BLaER1 treated with 17β-estradiol and CSF1 and Interleukin-3, amounts not matched to agents 10 nM and 100 nM (cell line): ENCODE measurements around the gene HIRA.
A peak's percentile ranks its signal among the peaks of the same experiment; 100 is the strongest.
"Not testable (repeated sequence)": the region's sequence is repeated elsewhere in the genome, so short reads cannot be mapped to it uniquely, and the experiment has no call there.

ENCODE experiments used
- H3K27ac ChIP-seq, 11 experiments: shearing (Covaris generic); formaldehyde crosslinking; 2 replicates each; pipeline ENCODE4 v1.8.1; 2022
- H3K27me3 ChIP-seq, 11 experiments: shearing (Covaris generic); formaldehyde crosslinking; 2 replicates each; pipeline ENCODE4 v1.8.1; 2022
- H3K36me3 ChIP-seq, 11 experiments: shearing (Covaris generic); formaldehyde crosslinking; 2 replicates each; pipeline ENCODE4 v1.8.1; 2022
- H3K4me1 ChIP-seq, 10 experiments: shearing (Covaris generic); formaldehyde crosslinking; 2 replicates each; pipeline ENCODE4 v1.8.1; 2022
- H3K4me2 ChIP-seq, 11 experiments: shearing (Covaris generic); formaldehyde crosslinking; 2 replicates each; pipeline ENCODE4 v1.8.1; 2022
- H3K4me3 ChIP-seq, 10 experiments: shearing (Covaris generic); formaldehyde crosslinking; 2 replicates each; pipeline ENCODE4 v1.8.1; 2022
- H3K9ac ChIP-seq, 11 experiments: shearing (Covaris generic); formaldehyde crosslinking; 2 replicates each; pipeline ENCODE4 v1.8.1; 2022
- H3K9me3 ChIP-seq, 11 experiments: shearing (Covaris generic); formaldehyde crosslinking; replicated peaks in 1 of 11; 2 replicates each; pipeline ENCODE4 v1.8.1; 2022
- H4K20me1 ChIP-seq, 11 experiments: shearing (Covaris generic); formaldehyde crosslinking; 2 replicates each; pipeline ENCODE4 v1.8.1; 2022
- Cebpa-rat ChIP-seq, 11 experiments: shearing (Covaris generic); IDR thresholded peaks; 2 replicates each; pipeline ENCODE4 v1.8.1; 2022

The HIRA gene

DNA sequence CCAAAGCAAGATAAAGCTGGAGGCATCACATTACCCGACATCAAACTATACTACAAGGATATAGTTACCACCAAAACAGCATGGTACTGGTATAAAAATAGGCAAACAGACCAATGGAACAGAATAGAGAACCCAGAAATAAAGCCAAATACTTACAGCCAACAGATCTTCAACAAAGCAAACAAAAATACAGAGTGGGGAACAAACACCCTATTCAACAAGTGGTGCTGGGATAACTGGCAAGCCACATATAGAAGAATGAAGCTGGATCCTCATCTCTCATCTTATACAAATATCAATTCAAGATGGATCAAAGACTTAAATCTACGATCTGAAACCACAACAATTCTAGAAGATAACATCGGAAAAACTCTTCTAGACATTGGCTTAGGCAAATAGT lies 90.0 kb downstream of the HIRA start:
- TF ChIP-seq Cebpa-rat (IDR thresholded peaks at IDR 0.05): no peak
- Histone ChIP-seq H3K36me3 (peaks cover 98 to 100% (median 100%) of the 10 kb centered on the region in 11 experiments), H3K4me1 (peaks cover 0 to 8% (median 0%) of the 10 kb centered on the region in 10 experiments; a peak in 3 of 20 replicates), H3K4me2 (no peak overlapping the region), H3K27ac (no peak overlapping the region), H3K9me3 (peaks cover 51 to 79% (median 70%) of the 10 kb centered on the region in 11 experiments), H3K9ac (no peak overlapping the region), H3K4me3 (no peak overlapping the region), H3K27me3 (no peaks in the 10 kb centered on the region), H4K20me1 (peaks cover 0 to 2% (median 0%) of the 10 kb centered on the region in 11 experiments; a peak in 1 of 22 replicates)

DNA sequence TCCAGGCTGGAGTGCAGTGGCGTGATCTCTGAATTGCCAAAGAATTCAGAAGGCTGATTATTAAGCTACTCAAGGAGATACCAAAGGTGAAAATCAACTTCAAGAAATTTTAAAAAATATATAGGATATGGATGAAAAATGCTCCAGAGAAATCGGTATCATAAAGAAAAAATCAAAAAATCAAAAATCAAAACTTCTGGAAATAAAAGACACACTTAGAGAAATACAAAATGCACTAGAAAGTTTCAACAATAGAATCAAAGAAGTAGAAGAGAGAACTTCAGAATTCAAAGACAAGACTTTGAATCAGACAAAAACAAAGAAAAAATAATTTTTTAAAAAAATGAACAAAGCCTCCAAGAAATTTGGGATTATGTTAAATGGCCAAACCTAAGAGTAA lies 94.4 kb downstream of the HIRA start:
- 0 out of 20 replicates have a peak overlapping the region, but pooled peaks of 1 of the 10 experiments have one; percentile 10 for H3K4me3 ChIP-seq
- H3K36me3 ChIP-seq: peaks cover 99 to 100% (median 100%) of the 10 kb centered on the region in 11 experiments
- no peak overlapping the region for H3K4me2 ChIP-seq
- H3K9me3 ChIP-seq: peaks cover 84 to 95% (median 91%) of the 10 kb centered on the region in 11 experiments
- no peak overlapping the region for H3K27ac ChIP-seq
- H3K9ac ChIP-seq: no peak overlapping the region
- no peaks in the 10 kb centered on the region for H3K4me1 ChIP-seq
- TF ChIP-seq Cebpa-rat (IDR thresholded peaks at IDR 0.05): no peak
- no peaks in the 10 kb centered on the region for H3K27me3 ChIP-seq
- H4K20me1 ChIP-seq: no peaks in the 10 kb centered on the region

DNA sequence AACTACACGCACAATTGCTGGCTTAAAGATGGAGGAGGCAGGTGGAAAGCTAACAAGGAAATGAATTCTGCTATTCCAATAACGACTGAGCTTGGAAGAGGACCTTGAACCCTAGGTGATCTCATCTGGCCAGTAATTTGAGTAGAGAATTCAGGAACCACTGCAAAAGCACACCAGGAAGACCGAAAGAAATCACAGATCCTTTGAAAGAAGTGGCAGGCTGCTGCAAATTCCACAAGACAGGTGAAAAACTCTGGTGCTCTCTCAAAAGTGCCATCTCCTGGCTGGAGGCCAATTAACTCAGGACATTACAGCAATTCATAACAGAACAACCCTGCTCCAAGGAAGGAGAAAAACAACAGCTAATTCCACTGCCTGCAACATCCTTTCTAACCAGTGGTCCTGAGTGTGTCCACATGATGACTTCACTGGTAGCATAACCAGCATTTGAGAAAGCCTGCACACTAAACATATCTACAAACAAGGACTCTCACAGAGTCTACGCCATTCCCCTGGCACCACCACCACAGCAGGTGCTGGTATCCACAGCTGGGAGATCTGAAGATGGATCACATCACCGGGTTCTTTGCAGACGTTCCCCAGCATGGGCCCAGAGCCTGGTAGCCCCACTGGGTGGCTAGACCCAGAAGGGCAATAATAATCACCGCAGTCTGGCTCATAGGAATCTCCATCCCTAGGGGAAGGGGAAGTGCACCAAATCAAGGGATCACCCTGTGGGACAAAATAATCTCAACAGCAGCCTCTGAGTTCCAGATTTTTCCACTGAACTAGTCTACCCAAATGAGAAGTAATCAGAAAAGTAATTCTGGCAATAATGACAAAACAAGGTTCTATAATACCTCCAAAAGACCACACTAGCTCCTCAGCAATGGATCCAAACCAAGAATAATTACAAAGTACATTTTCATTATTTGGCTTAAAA lies 95.1 kb downstream of the HIRA start:
- Histone ChIP-seq H3K4me3 (peak overlapping the region in 6 of 10 experiments; percentile 9 to 46 (median 12); a peak in 5 of 20 replicates), H3K9ac (no peak overlapping the region), H3K27ac (no peak overlapping the region), H4K20me1 (no peaks in the 10 kb centered on the region), H3K9me3 (peaks cover 82 to 98% (median 89%) of the 10 kb centered on the region in 11 experiments), H3K27me3 (no peaks in the 10 kb centered on the region), H3K36me3 (peaks cover 99 to 100% (median 100%) of the 10 kb centered on the region in 11 experiments), H3K4me1 (no peaks in the 10 kb centered on the region), H3K4me2 (no peak overlapping the region)
- no peak for TF ChIP-seq Cebpa-rat (IDR thresholded peaks at IDR 0.05)

DNA sequence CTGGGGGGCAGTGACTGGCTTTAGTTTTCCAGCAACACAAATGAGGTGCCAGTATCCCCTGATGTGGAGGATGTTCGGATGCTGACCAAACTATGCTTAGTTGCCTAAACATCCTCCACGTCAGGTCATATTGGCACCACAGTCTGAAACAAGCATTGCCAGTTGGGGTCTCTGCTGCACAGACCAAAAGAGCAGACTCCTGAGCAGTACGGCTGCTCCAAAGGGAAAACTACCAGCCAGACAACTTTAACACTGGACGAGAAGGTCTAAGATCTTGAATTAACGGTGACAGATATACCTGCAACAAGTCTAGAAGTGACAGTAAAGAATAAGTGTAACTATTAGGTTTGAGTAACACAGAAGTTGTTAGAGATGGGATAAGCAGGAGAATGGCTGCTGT lies 99.6 kb downstream of the HIRA start:
- Histone ChIP-seq H3K4me1 (no peaks in the 10 kb centered on the region), H3K9me3 (peaks cover 68 to 93% (median 83%) of the 10 kb centered on the region in 11 experiments), H3K4me2 (no peak overlapping the region), H3K27me3 (no peaks in the 10 kb centered on the region), H4K20me1 (no peaks in the 10 kb centered on the region), H3K4me3 (no peak overlapping the region), H3K27ac (no peak overlapping the region), H3K9ac (no peak overlapping the region), H3K36me3 (peaks cover 88 to 100% (median 92%) of the 10 kb centered on the region in 11 experiments)
- no peak for TF ChIP-seq Cebpa-rat (IDR thresholded peaks at IDR 0.05)

DNA sequence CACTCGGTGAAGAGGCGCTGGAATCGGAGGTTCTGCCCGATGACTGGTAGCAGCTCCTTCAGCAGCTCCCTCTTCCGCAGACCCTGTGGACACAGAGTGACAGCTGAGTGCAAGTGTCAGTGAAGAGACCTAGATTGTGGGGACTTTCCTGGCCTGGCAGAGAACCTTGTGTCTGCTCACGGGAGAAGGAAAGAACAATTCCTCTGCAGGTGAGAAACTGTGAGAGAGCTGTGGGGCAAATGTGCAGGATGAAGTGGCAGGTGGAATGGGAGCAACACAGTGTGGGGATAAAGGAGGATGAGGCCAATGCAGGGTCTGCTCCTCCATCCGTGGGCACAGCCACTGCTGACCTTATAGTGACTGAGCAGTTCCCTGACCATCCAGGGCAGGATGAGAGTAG lies 100.1 kb downstream of the HIRA start:
- Histone ChIP-seq H4K20me1 (no peaks in the 10 kb centered on the region), H3K27me3 (no peaks in the 10 kb centered on the region), H3K9ac (no peak overlapping the region), H3K4me1 (no peaks in the 10 kb centered on the region), H3K4me3 (no peak overlapping the region), H3K9me3 (peaks cover 63 to 88% (median 78%) of the 10 kb centered on the region in 11 experiments), H3K27ac (no peak overlapping the region), H3K4me2 (no peak overlapping the region), H3K36me3 (peaks cover 83 to 95% (median 87%) of the 10 kb centered on the region in 11 experiments)
- TF ChIP-seq Cebpa-rat (IDR thresholded peaks at IDR 0.05): no peak

DNA sequence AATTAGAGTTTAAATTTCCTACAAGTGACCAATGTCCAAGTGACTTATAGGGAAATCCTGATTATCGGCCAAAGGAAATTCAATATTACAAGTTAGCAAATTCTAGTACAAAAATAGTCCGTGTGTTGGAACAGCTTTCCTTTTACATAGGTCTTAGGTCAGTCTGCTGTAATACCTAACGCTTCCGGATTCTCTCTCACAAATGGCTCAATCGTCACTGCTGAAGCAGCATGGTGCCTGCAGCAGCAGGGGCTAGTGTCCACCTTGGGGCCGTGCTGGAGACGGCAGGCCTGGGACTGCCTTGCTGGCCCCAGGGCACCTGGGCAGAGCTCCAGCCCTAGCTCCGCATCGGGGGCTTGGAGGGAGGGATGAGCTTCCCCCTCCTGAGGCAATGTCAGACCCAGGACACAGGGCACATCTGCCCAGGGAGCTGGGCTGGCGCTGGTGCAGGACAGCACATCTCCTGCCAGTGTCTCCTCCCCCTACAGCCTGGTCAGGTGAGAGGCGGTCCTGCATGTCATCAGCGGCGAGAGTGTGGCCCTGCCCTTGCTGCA lies 100.6 kb downstream of the HIRA start:
- Histone ChIP-seq H3K27me3 (no peaks in the 10 kb centered on the region), H3K36me3 (peaks cover 78 to 90% (median 82%) of the 10 kb centered on the region in 11 experiments)

DNA sequence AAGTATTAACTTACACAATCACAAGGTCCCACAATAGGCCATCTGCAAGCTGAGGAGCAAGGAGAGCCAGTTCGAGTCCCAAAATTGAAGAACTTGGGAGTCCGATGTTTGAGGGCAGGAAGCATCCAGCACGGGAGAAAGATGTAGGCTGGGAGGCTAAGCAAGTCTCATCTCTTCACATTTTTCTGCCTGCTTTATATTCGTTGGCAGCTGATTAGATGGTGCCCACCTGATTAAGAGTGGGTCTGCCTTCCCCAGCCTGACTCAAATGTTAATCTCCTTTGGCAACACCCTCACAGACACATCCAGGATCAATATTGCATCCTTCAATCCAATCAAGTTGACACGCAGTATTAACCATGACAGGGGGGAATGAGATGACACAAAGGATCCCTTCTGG lies 101.3 kb downstream of the HIRA start:
- H3K36me3 ChIP-seq: peaks cover 71 to 82% (median 74%) of the 10 kb centered on the region in 11 experiments
- H3K27me3 ChIP-seq, H3K4me1 ChIP-seq, H3K4me2 ChIP-seq, H3K27ac ChIP-seq, H3K4me3 ChIP-seq, H3K9ac ChIP-seq, H4K20me1 ChIP-seq: not testable (repeated sequence)
- peaks cover 50 to 75% (median 65%) of the 10 kb centered on the region in 11 experiments for H3K9me3 ChIP-seq

More for the DNA sequence above, 100.6 kb downstream of the HIRA start:
- Histone ChIP-seq H3K4me3 (no peak overlapping the region), H3K27ac (no peak overlapping the region), H3K4me1 (no peaks in the 10 kb centered on the region), H3K4me2 (no peak overlapping the region), H3K9me3 (peaks cover 57 to 83% (median 72%) of the 10 kb centered on the region in 11 experiments), H3K9ac (no peak overlapping the region), H4K20me1 (no peaks in the 10 kb centered on the region)
- TF ChIP-seq Cebpa-rat (IDR thresholded peaks at IDR 0.05): no peak

DNA sequence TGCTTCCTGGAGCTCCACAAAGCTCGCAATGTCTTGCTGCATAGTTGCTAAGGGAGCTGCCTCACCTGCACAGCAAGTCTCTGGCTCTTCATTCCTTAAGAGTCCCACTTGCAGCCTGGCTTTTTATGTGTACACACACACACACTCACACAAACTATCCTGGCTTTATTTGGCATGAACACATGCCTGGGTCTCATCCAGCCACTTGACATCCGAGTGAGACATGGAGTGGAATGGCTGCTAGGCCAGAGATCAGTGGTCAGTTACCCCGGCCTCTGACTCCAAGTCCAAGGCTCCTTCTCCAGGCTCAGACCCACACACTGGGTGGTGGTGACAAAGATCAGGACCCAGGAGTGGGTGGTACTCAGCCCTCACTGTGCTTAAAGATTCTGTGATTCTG lies 102.1 kb downstream of the HIRA start:
- Histone ChIP-seq H4K20me1 (no peaks in the 10 kb centered on the region), H3K36me3 (peaks cover 63 to 75% (median 67%) of the 10 kb centered on the region in 11 experiments), H3K4me1 (no peaks in the 10 kb centered on the region), H3K4me3 (no peak overlapping the region), H3K27me3 (no peaks in the 10 kb centered on the region), H3K9ac (no peak overlapping the region), H3K9me3 (peaks cover 42 to 68% (median 57%) of the 10 kb centered on the region in 11 experiments), H3K4me2 (no peak overlapping the region), H3K27ac (no peak overlapping the region)
- TF ChIP-seq Cebpa-rat (IDR thresholded peaks at IDR 0.05): no peak

DNA sequence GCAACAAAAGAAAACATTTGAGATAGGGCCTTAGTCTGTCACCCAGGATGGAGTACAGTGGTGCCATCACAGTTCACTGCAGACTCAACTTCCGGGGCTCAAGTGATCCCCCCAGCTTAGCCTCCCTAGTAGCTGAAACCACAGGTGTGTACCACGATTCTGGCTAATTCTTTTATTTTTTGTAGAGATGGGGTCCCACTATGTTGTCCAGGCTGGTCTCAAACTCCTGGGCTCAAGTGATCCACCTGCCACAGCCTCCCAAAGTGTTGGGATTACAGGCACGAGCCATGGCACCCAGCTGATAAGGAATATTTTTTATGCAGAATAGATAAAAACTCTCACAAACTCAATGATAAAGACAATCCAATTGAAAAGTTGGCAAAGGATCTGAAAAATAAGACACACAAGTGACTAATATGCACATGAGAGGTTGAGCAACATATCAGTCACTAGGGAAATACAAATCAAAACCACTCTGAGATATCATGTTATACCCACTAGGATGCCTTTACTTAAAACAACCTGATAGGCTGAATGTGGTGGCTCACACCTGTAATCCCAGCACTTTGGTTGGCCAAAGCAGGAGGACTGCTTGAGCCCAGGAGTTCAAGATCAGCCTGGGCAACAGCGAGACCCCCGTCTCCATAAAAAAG lies 106.1 kb downstream of the HIRA start:
- Histone ChIP-seq H3K4me1 (no peaks in the 10 kb centered on the region), H3K27me3 (no peaks in the 10 kb centered on the region), H3K27ac (no peak overlapping the region; a peak in 1 of 22 replicates), H3K9me3 (peaks cover 31 to 69% (median 46%) of the 10 kb centered on the region in 11 experiments), H3K4me3 (no peak overlapping the region), H3K36me3 (peaks cover 23 to 34% (median 29%) of the 10 kb centered on the region in 11 experiments), H3K4me2 (no peak overlapping the region), H3K9ac (no peak overlapping the region), H4K20me1 (no peaks in the 10 kb centered on the region)
- no peak for TF ChIP-seq Cebpa-rat (IDR thresholded peaks at IDR 0.05)

DNA sequence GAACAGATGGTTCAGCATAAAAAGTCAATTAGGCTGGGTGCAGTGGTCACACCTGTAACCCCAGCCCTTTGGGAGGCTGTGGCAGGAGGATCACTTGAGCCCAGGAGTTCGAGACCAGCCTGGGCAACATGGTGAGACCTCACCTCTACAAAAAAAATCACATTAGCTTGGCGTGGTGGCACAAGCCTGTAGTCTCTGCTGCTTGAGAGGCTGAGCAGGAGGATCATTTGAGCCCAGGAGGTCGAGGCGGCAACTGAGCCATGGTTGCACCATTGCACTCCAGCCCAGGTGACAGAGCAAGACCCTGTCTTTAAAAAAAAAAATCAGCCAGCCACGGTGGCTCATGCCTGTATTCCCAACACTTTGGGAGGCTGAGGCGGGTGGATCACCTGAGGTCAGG lies 108.1 kb downstream of the HIRA start:
- H4K20me1 ChIP-seq, H3K4me2 ChIP-seq, H3K4me3 ChIP-seq, H3K27me3 ChIP-seq, H3K27ac ChIP-seq, H3K4me1 ChIP-seq, H3K9ac ChIP-seq: not testable (repeated sequence)
- Histone ChIP-seq H3K36me3 (peaks cover 4 to 14% (median 9%) of the 10 kb centered on the region in 11 experiments), H3K9me3 (peaks cover 35 to 70% (median 43%) of the 10 kb centered on the region in 11 experiments)
